ENCODE data around the gene TTC28. TPM values are rescaled to one million over a fixed set of nuclear protein-coding genes. Genes with fewer than 3 reads are reported as not detected.

The TTC28 gene
- total and polyA plus RNA-seq, 2 donors (not counting 1 experiment from before 2014, with no cell fraction given): 8.2 to 31.4 TPM

- no peak for DNase-seq (ENCODE audit: low read depth in 2 of 2)
- no peak overlapping the region for H3K9ac ChIP-seq (ENCODE audit: insufficient read depth, low read length)
- H3K79me2 ChIP-seq (ENCODE audit: control insufficient read depth, insufficient read depth, low read length): no peaks in the 10 kb centered on the region
- H3K4me1 ChIP-seq (ENCODE audit: control insufficient read depth, extremely low read depth, insufficient read depth, low read length): peaks cover 13% of the 10 kb centered on the region
- H4K20me1 ChIP-seq (ENCODE audit: control insufficient read depth, extremely low read depth, insufficient read depth, low read length): no peaks in the 10 kb centered on the region
- peaks cover 2% of the 10 kb centered on the region for H3K36me3 ChIP-seq (ENCODE audit: control insufficient read depth, insufficient read depth, low read length)
- H2AFZ ChIP-seq (ENCODE audit: low read length): no peak overlapping the region
- H3K9me3 ChIP-seq (ENCODE audit: control insufficient read depth, insufficient read depth, low read depth, low read length): no peaks in the 10 kb centered on the region
- TF ChIP-seq EZH2 (IDR thresholded peaks at IDR 0.05; ENCODE audit: low read length, missing control alignments) (no peak), CTCF (conservative IDR thresholded peaks at IDR 0.05 in 1 of 2, IDR thresholded peaks at IDR 0.05 in 1 of 2; ENCODE audit: low read depth in 1 of 2, low read length in 2 of 2) (no peak)
- H3K27me3 ChIP-seq (ENCODE audit: control insufficient read depth, insufficient read depth, low read length): no peaks in the 10 kb centered on the region
- H3K4me3 ChIP-seq (replicated peaks in 1 of 4; ENCODE audit: control extremely low read depth in 1 of 4, insufficient read depth in 1 of 4, low read depth in 3 of 4, low read length in 4 of 4): no peak overlapping the region
- no peak overlapping the region for H3K27ac ChIP-seq (ENCODE audit: insufficient read depth, low read length)
- H3K4me2 ChIP-seq (ENCODE audit: extremely low read depth, insufficient read depth, low read length): no peak overlapping the region
Measured at GRCh38 chr22:27990451-27990840, 689.2 kb downstream of the TTC28 start.

- no peak overlapping the region for H3K4me3 ChIP-seq (replicated peaks in 1 of 4; ENCODE audit: control extremely low read depth in 1 of 4, insufficient read depth in 1 of 4, low read depth in 3 of 4, low read length in 4 of 4)
- H3K36me3 ChIP-seq (ENCODE audit: control insufficient read depth, insufficient read depth, low read length): peaks cover 2% of the 10 kb centered on the region
- H4K20me1 ChIP-seq (ENCODE audit: control insufficient read depth, extremely low read depth, insufficient read depth, low read length): no peaks in the 10 kb centered on the region
- no peaks in the 10 kb centered on the region for H3K79me2 ChIP-seq (ENCODE audit: control insufficient read depth, insufficient read depth, low read length)
- no peaks in the 10 kb centered on the region for H3K9me3 ChIP-seq (ENCODE audit: control insufficient read depth, insufficient read depth, low read depth, low read length)
- H3K4me2 ChIP-seq (ENCODE audit: extremely low read depth, insufficient read depth, low read length): no peak overlapping the region
- no peaks in the 10 kb centered on the region for H3K27me3 ChIP-seq (ENCODE audit: control insufficient read depth, insufficient read depth, low read length)
- DNase-seq (ENCODE audit: low read depth in 2 of 2): no peak
- peaks cover 13% of the 10 kb centered on the region for H3K4me1 ChIP-seq (ENCODE audit: control insufficient read depth, extremely low read depth, insufficient read depth, low read length)
- H3K9ac ChIP-seq (ENCODE audit: insufficient read depth, low read length): no peak overlapping the region
- H3K27ac ChIP-seq (ENCODE audit: insufficient read depth, low read length): no peak overlapping the region
- no peak for TF ChIP-seq EZH2 (IDR thresholded peaks at IDR 0.05; ENCODE audit: low read length, missing control alignments)
- H2AFZ ChIP-seq (ENCODE audit: low read length): no peak overlapping the region
Measured at GRCh38 chr22:27989758-27990450, 689.7 kb downstream of the TTC28 start.

GRCh38 chr22:27988704-27989103 lies 690.9 kb downstream of the TTC28 start:
- no peak overlapping the region for H3K4me3 ChIP-seq (replicated peaks in 1 of 4; ENCODE audit: control extremely low read depth in 1 of 4, insufficient read depth in 1 of 4, low read depth in 3 of 4, low read length in 4 of 4)
- no peaks in the 10 kb centered on the region for H3K9me3 ChIP-seq (ENCODE audit: control insufficient read depth, insufficient read depth, low read depth, low read length)
- TF ChIP-seq EZH2 (IDR thresholded peaks at IDR 0.05; ENCODE audit: low read length, missing control alignments) (no peak), CTCF (conservative IDR thresholded peaks at IDR 0.05 in 1 of 2, IDR thresholded peaks at IDR 0.05 in 1 of 2; ENCODE audit: low read depth in 1 of 2, low read length in 2 of 2) (no peak)
- H4K20me1 ChIP-seq (ENCODE audit: control insufficient read depth, extremely low read depth, insufficient read depth, low read length): no peaks in the 10 kb centered on the region
- H3K79me2 ChIP-seq (ENCODE audit: control insufficient read depth, insufficient read depth, low read length): no peaks in the 10 kb centered on the region
- no peak for DNase-seq (ENCODE audit: low read depth in 2 of 2)
- no peak overlapping the region for H2AFZ ChIP-seq (ENCODE audit: low read length)
- H3K36me3 ChIP-seq (ENCODE audit: control insufficient read depth, insufficient read depth, low read length): peaks cover 4% of the 10 kb centered on the region
- no peak overlapping the region for H3K9ac ChIP-seq (ENCODE audit: insufficient read depth, low read length)
- no peak overlapping the region for H3K27ac ChIP-seq (ENCODE audit: insufficient read depth, low read length)
- no peak overlapping the region for H3K4me2 ChIP-seq (ENCODE audit: extremely low read depth, insufficient read depth, low read length)
- peaks cover 13% of the 10 kb centered on the region for H3K4me1 ChIP-seq (ENCODE audit: control insufficient read depth, extremely low read depth, insufficient read depth, low read length)
- no peaks in the 10 kb centered on the region for H3K27me3 ChIP-seq (ENCODE audit: control insufficient read depth, insufficient read depth, low read length)
